ENCODE data around the gene CCR5. TPM values are rescaled to one million over a fixed set of nuclear protein-coding genes. Genes with fewer than 3 reads are reported as not detected.

Gene CCR5
- total and polyA plus RNA-seq, 2 of the 13 experiments (the other 11 are each of a cell fraction or from before 2014, with no cell fraction given) = not detected

GRCh38 chr3:46375218-46375617, 4.5 kb downstream of the CCR5 start:
- WGBS (ENCODE audit: low lambda C conversion rate) = 0% methylated on average over 2 of the region's 2 CpGs
- DNase-seq (ENCODE audit: low spot score) (no peak), ATAC-seq (no peak), FAIRE-seq (no peak)
- Histone ChIP-seq H3K27ac (ENCODE audit: extremely low read length, insufficient read depth, low read length) (no peak overlapping the region), H3K27me3 (ENCODE audit: control insufficient read depth in 1 of 2, insufficient read depth in 2 of 2, low read length in 2 of 2) (peaks cover 2 to 8% of the 10 kb centered on the region in 2 experiments; a peak in 3 of 5 replicates), H3K36me3 (replicated peaks in 1 of 2; ENCODE audit: control insufficient read depth in 1 of 2, insufficient read depth in 2 of 2, low read length in 2 of 2) (no peaks in the 10 kb centered on the region), H4K20me1 (ENCODE audit: insufficient read depth, low read length) (no peaks in the 10 kb centered on the region), H3K9me3 (ENCODE audit: low read length) (no peaks in the 10 kb centered on the region), H2AFZ (ENCODE audit: low read length) (no peak overlapping the region), H3K79me2 (ENCODE audit: insufficient read depth, low read length) (no peaks in the 10 kb centered on the region), H3K4me1 (ENCODE audit: insufficient read depth, low read length) (no peaks in the 10 kb centered on the region), H3K4me2 (ENCODE audit: low read depth, low read length) (no peak overlapping the region), H3K9ac (ENCODE audit: insufficient read depth, low read depth, low read length) (no peak overlapping the region), H3K4me3 (replicated peaks in 1 of 3; ENCODE audit: insufficient read depth in 1 of 3, low read depth in 2 of 3, low read length in 3 of 3) (no peak overlapping the region)
- CTCF ChIA-PET (ENCODE audit: low intra/inter-chr PET ratio, low total read pairs) = no interaction called here
- POLR2A ChIA-PET = no interaction called here
- TF ChIP-seq ZXDC (CRISPR knock-in tag; IDR thresholded peaks at IDR 0.05) (no peak), HMG20A (CRISPR knock-in tag; IDR thresholded peaks at IDR 0.05; ENCODE audit: borderline replicate concordance) (no peak), REXO4 (CRISPR knock-in tag; IDR thresholded peaks at IDR 0.05; ENCODE audit: borderline replicate concordance) (no peak), ZNF598 (CRISPR knock-in tag; IDR thresholded peaks at IDR 0.05; ENCODE audit: borderline replicate concordance) (no peak), ZNF546 (CRISPR knock-in tag; conservative IDR thresholded peaks at IDR 0.05) (no peak), HINFP (CRISPR knock-in tag; IDR thresholded peaks at IDR 0.05; ENCODE audit: low read depth) (no peak), REPIN1 (CRISPR knock-in tag; IDR thresholded peaks at IDR 0.05; ENCODE audit: borderline replicate concordance, low read depth) (no peak), ZNF264 (CRISPR knock-in tag; IDR thresholded peaks at IDR 0.05) (no peak), ZNF562 (CRISPR knock-in tag; IDR thresholded peaks at IDR 0.05; ENCODE audit: borderline replicate concordance) (no peak), TRIM24 (CRISPR knock-in tag; IDR thresholded peaks at IDR 0.05) (no peak), ZNF232 (CRISPR knock-in tag; IDR thresholded peaks at IDR 0.05; ENCODE audit: borderline replicate concordance) (no peak), GMEB1 (CRISPR knock-in tag; IDR thresholded peaks at IDR 0.05; ENCODE audit: borderline replicate concordance) (no peak), ZFP91 (CRISPR knock-in tag; IDR thresholded peaks at IDR 0.05; ENCODE audit: borderline replicate concordance) (no peak)
- BruUV-seq (replicated peaks) = no TSS peak
- in situ Hi-C loops (cut with HindIII; ENCODE audit: extremely low pct_ligation_motif_present, low pct_unique_long_range_greater_than_20kb) = no loop called here
- intact Hi-C loops (cut with micrococcal nuclease; ENCODE audit: unreplicated experiment) = no loop called here
